H1 (cell line): Measurements from ENCODE around the gene TLE5. TPM values are rescaled to one million over a fixed set of nuclear protein-coding genes. Genes with fewer than 3 reads are reported as not detected.

Experiments
- CTCF ChIA-PET: fragments of 300-600 bp; sonication (Branson Sonifier 250); formaldehyde crosslinking; loops from one replicate; lab custom pipeline; 2021; ENCODE audit not compliant: partially characterized antibody; lab: Charles Lee
- POLR2A ChIA-PET: fragments of 300-600 bp; sonication (Branson Sonifier 250); formaldehyde crosslinking; loops from one replicate; lab custom pipeline; 2021; ENCODE audit warnings: inconsistent platforms; ENCODE audit not compliant: partially characterized antibody; lab: Charles Lee
- DNase-seq, 2 experiments: peaks; one replicate each; pipeline versions ENCODE4 v3.0.0 to v3.0.0-alpha.2; 2010 to 2022; ENCODE audit warnings: low spot score in 2 of 2, low read depth in 1 of 2, mixed read lengths in 1 of 2
- FAIRE-seq: peaks from 2 replicates; lab custom pipeline; 2011; peaks lifted over from hg19 to GRCh38; lab: Jason Lieb, UNC
- H2AFZ ChIP-seq: 2 replicates; pipeline ENCODE4 v1.8.1; 2012; ENCODE audit warnings: low read length, inconsistent platforms
- H2AK5ac ChIP-seq: 2 replicates; pipeline ENCODE4 v1.6.1; 2013; ENCODE audit warnings: low read depth, low read length
- H2BK120ac ChIP-seq: replicated peaks from 2 replicates; pipeline ENCODE3; 2013; ENCODE audit warnings: low read depth, low read length, inconsistent platforms
- H2BK12ac ChIP-seq: 2 replicates; pipeline ENCODE4 v1.6.1; 2013; ENCODE audit warnings: low read depth, low read length
- H2BK15ac ChIP-seq: 2 replicates; pipeline ENCODE4 v1.6.1; 2013; ENCODE audit warnings: low read length
- H2BK20ac ChIP-seq: 2 replicates; pipeline ENCODE4 v1.6.1; 2013; ENCODE audit warnings: low read length
- H2BK5ac ChIP-seq: 2 replicates; pipeline ENCODE4 v1.6.1; 2013; ENCODE audit warnings: low read depth, low read length
- H3K14ac ChIP-seq: 2 replicates; pipeline ENCODE4 v1.6.1; 2013; ENCODE audit warnings: inconsistent platforms; ENCODE audit not compliant: insufficient read length
- H3K18ac ChIP-seq: 2 replicates; pipeline ENCODE4 v1.6.1; 2013; ENCODE audit warnings: low read length; ENCODE audit errors: extremely low read depth
- H3K23ac ChIP-seq: 2 replicates; pipeline ENCODE4 v1.6.1; 2013; ENCODE audit warnings: inconsistent platforms; ENCODE audit not compliant: insufficient read length
- H3K23me2 ChIP-seq: 2 replicates; pipeline ENCODE4 v1.6.1; 2013; ENCODE audit warnings: low read depth, low read length
- H3K27ac ChIP-seq: 2 replicates; pipeline ENCODE4 v1.6.1; 2011; ENCODE audit warnings: low read depth, low read length, inconsistent platforms
- H3K27me3 ChIP-seq, 4 experiments: replicated peaks in 1 of 4; 1 replicate in 1 of 4; 2 replicates in 3 of 4; pipeline versions ENCODE4 v1.6.1 to v1.8.1; 2011 to 2013; ENCODE audit warnings: low read length in 3 of 4, mild to moderate bottlenecking in 3 of 4, inconsistent platforms in 2 of 4, mixed read lengths in 2 of 4, moderate library complexity in 1 of 4; ENCODE audit not compliant: control insufficient read depth in 3 of 4, insufficient read depth in 3 of 4; ENCODE audit errors: extremely low read depth in 1 of 4
- H3K36me3 ChIP-seq, 4 experiments: 2 replicates each; pipeline versions ENCODE4 v1.6.1 to v1.8.1; 2011 to 2013; ENCODE audit warnings: mild to moderate bottlenecking in 4 of 4, low read length in 3 of 4, moderate library complexity in 2 of 4, control low read depth in 1 of 4, inconsistent platforms in 1 of 4; ENCODE audit not compliant: insufficient read depth in 4 of 4, control insufficient read depth in 2 of 4
- H3K4ac ChIP-seq: replicated peaks from 2 replicates; pipeline ENCODE3; 2013; ENCODE audit warnings: low read length, low read depth, mixed read lengths, inconsistent platforms; ENCODE audit not compliant: insufficient read length
- H3K4me1 ChIP-seq, 4 experiments: replicated peaks in 1 of 4; 1 replicate in 1 of 4; 2 replicates in 3 of 4; pipeline versions ENCODE4 v1.6.1 to v1.8.1; 2011 to 2013; ENCODE audit warnings: low read length in 3 of 4, inconsistent platforms in 2 of 4, mixed read lengths in 1 of 4; ENCODE audit not compliant: insufficient read depth in 4 of 4, control insufficient read depth in 3 of 4
- H3K4me2 ChIP-seq, 2 experiments: 2 replicates each; pipeline versions ENCODE4 v1.6.1 to v1.8.1; 2011 to 2013; ENCODE audit warnings: low read depth in 2 of 2, low read length in 2 of 2, control low read depth in 1 of 2, inconsistent platforms in 1 of 2, mild to moderate bottlenecking in 1 of 2; ENCODE audit not compliant: insufficient read depth in 1 of 2
- H3K4me3 ChIP-seq, 4 experiments: fragments of 200-600, 300-600 bp in 1 of 4; sonication (generic), shearing (Covaris generic), sonication (Bioruptor Twin) in 1 of 4; 2 replicates each; pipeline versions ENCODE4 v1.5.1 to v1.8.1; 2011 to 2016; ENCODE audit warnings: low read length in 4 of 4, low read depth in 3 of 4, control low read depth in 2 of 4, inconsistent platforms in 2 of 4, mild to moderate bottlenecking in 2 of 4, mixed read lengths in 1 of 4, moderate library complexity in 1 of 4; ENCODE audit not compliant: insufficient read depth in 2 of 4; ENCODE audit errors: extremely low read depth in 1 of 4
- H3K56ac ChIP-seq: replicated peaks from 2 replicates; pipeline ENCODE3; 2013; ENCODE audit warnings: low read depth, mild to moderate bottlenecking, mixed read lengths, low read length, inconsistent platforms; ENCODE audit not compliant: insufficient read length
- H3K79me1 ChIP-seq: 2 replicates; pipeline ENCODE4 v1.6.1; 2013; ENCODE audit warnings: low read depth, low read length, control low read depth
- H3K79me2 ChIP-seq, 2 experiments: 2 replicates each; pipeline versions ENCODE4 v1.6.1 to v1.8.1; 2012 to 2013; ENCODE audit warnings: low read length in 2 of 2, mild to moderate bottlenecking in 2 of 2, inconsistent platforms in 1 of 2; ENCODE audit not compliant: insufficient read depth in 2 of 2, control insufficient read depth in 1 of 2
- H3K9ac ChIP-seq, 4 experiments: replicated peaks in 1 of 4; 1 replicate in 1 of 4; 2 replicates in 3 of 4; pipeline versions ENCODE4 v1.6.1 to v1.8.1; 2011 to 2013; ENCODE audit warnings: low read depth in 3 of 4, low read length in 3 of 4, control low read depth in 2 of 4, mild to moderate bottlenecking in 2 of 4, moderate library complexity in 2 of 4, inconsistent platforms in 1 of 4; ENCODE audit errors: extremely low read depth in 1 of 4
- H3K9me3 ChIP-seq, 2 experiments: 2 replicates each; pipeline versions ENCODE4 v1.6.1 to v1.8.1; 2012 to 2013; ENCODE audit warnings: mild to moderate bottlenecking in 2 of 2, moderate library complexity in 2 of 2, control low read depth in 1 of 2, inconsistent platforms in 1 of 2, low read depth in 1 of 2, low read length in 1 of 2, mixed read lengths in 1 of 2; ENCODE audit not compliant: insufficient read depth in 2 of 2
- H4K20me1 ChIP-seq, 2 experiments: replicated peaks in 1 of 2; 2 replicates each; pipeline versions ENCODE3 to v1.8.1; 2011 to 2013; ENCODE audit warnings: inconsistent platforms in 2 of 2, low read length in 2 of 2, mild to moderate bottlenecking in 1 of 2; ENCODE audit not compliant: insufficient read depth in 2 of 2, control insufficient read depth in 1 of 2
- H4K5ac ChIP-seq: 2 replicates; pipeline ENCODE4 v1.6.1; 2013; ENCODE audit warnings: low read length, low read depth, mixed read lengths, inconsistent platforms; ENCODE audit not compliant: insufficient read length
- H4K8ac ChIP-seq: 2 replicates; pipeline ENCODE4 v1.8.0; 2013; ENCODE audit warnings: mild to moderate bottlenecking, moderate library complexity, low read length, inconsistent platforms; ENCODE audit not compliant: insufficient read depth; ENCODE audit errors: extremely low read depth
- H4K91ac ChIP-seq: replicated peaks from 2 replicates; pipeline ENCODE3; 2013; ENCODE audit warnings: low read length, mixed read lengths, inconsistent platforms; ENCODE audit not compliant: insufficient read length
- ASH2L ChIP-seq: fragments of 200-600, 300-600 bp; sonication (generic); IDR thresholded peaks from one replicate; pipeline ENCODE4 v1.7.1; 2017; ENCODE audit warnings: low read length
- CREB1 ChIP-seq: IDR thresholded peaks from 2 replicates; pipeline ENCODE4 v1.6.1; 2012; ENCODE audit warnings: inconsistent platforms
- EZH2 ChIP-seq: fragments of 200-600 bp; sonication (generic); IDR thresholded peaks from 2 replicates; pipeline ENCODE4 v1.7.1; 2012; ENCODE audit warnings: low read depth, mild to moderate bottlenecking, moderate library complexity, low read length, inconsistent platforms; ENCODE audit not compliant: severe bottlenecking
- GABPA ChIP-seq: IDR thresholded peaks from 2 replicates; pipeline ENCODE4 v1.6.1; 2011; ENCODE audit warnings: mild to moderate bottlenecking, low read length, moderate library complexity, borderline replicate concordance; ENCODE audit not compliant: insufficient read depth
- JUN ChIP-seq: IDR thresholded peaks from 2 replicates; pipeline ENCODE4 v1.6.1; 2011; ENCODE audit warnings: low read depth, mild to moderate bottlenecking, improper control_type of control experiment, low read length
- MAX ChIP-seq: IDR thresholded peaks from 2 replicates; pipeline ENCODE4 v1.6.1; 2012; ENCODE audit warnings: inconsistent platforms
- NRF1 ChIP-seq: IDR thresholded peaks from 2 replicates; pipeline ENCODE4 v1.6.1; 2011; ENCODE audit warnings: mild to moderate bottlenecking, low read depth, low read length, improper control_type of control experiment
- POLR2AphosphoS5 ChIP-seq: IDR thresholded peaks from 2 replicates; pipeline ENCODE4 v1.6.1; 2011; ENCODE audit warnings: low read depth, low read length
- RXRA ChIP-seq: IDR thresholded peaks from 2 replicates; pipeline ENCODE4 v1.6.1; 2011; ENCODE audit warnings: low read depth, mild to moderate bottlenecking, low read length, moderate library complexity; ENCODE audit not compliant: insufficient read depth
- SRF ChIP-seq: IDR thresholded peaks from 2 replicates; pipeline ENCODE4 v1.6.1; 2011; ENCODE audit warnings: mild to moderate bottlenecking, low read depth, low read length, moderate library complexity
- TEAD4 ChIP-seq: IDR thresholded peaks from 2 replicates; pipeline ENCODE4 v1.6.1; 2012; ENCODE audit warnings: low read depth, low read length, inconsistent platforms, mixed read lengths
- USF2 ChIP-seq: IDR thresholded peaks from 2 replicates; pipeline ENCODE4 v1.6.1; 2011; ENCODE audit warnings: low read length, improper control_type of control experiment
- WGBS, 2 experiments: shearing (Covaris generic) in 1 of 2; methylation state at CpG; one replicate each; pipeline versions ENCODE4 v1.1.6 to v1.1.7; 2013 to 2015; ENCODE audit warnings: low lambda C conversion rate in 2 of 2, mixed read lengths in 2 of 2, inconsistent platforms in 1 of 2, low coverage in 1 of 2, missing lambda C conversion rate in 1 of 2; ENCODE audit not compliant: insufficient replicate concordance in 2 of 2, insufficient coverage in 1 of 2, insufficient read length in 1 of 2; ENCODE audit errors: extremely low coverage in 1 of 2, missing lambda C conversion rate in 1 of 2; 5-methylcytosine and 5-hydroxymethylcytosine counted together
- polyA plus RNA-seq, 7 experiments: library from polyadenylated mRNA; depleted of rRNA in 3 of 7; stranded (reverse) in 5 of 7; unstranded in 2 of 7; fragments of >200 nt in 5 of 7; fragments of 200-250 nt in 2 of 7; gene quantifications; 1 replicate in 5 of 7; 2 replicates in 1 of 7; 4 replicates in 1 of 7; pipeline versions ENCODE4 v1.2.1 to v1.2.3, GENCODE V29; 2011 to 2013; ENCODE audit warnings: missing spikeins in 2 of 7, mixed read lengths in 2 of 7
- total RNA-seq: library from RNA; stranded (reverse); fragmentation: NEBNext Ultra II Directional; extraction: Animal tissue kit (Norgen Biotek cat#: 25700); gene quantifications from 2 replicates; pipeline ENCODE4 v1.2.1, GENCODE V29; 2021

TLE5 gene
- total and polyA plus RNA-seq, 2 of the 8 experiments (the other 6 are each of a cell fraction or from before 2014, with no cell fraction given) = 187 to 285 TPM

- Histone ChIP-seq H3K79me2 (no peaks in the 10 kb centered on the region), H4K20me1 (no peaks in the 10 kb centered on the region), H3K4me3 (no peak overlapping the region), H3K9me3 (no peaks in the 10 kb centered on the region), H3K18ac (no peak overlapping the region), H2BK5ac (no peak overlapping the region), H2BK120ac (no peak overlapping the region), H3K23me2 (no peaks in the 10 kb centered on the region), H3K56ac (no peak overlapping the region), H2AK5ac (no peak overlapping the region), H3K27ac (no peak overlapping the region), H3K79me1 (no peaks in the 10 kb centered on the region), H4K5ac (no peak overlapping the region), H3K9ac (0 out of 7 replicates have a peak overlapping the region, but pooled peaks of 1 of the 4 experiments have one; percentile 26), H2BK12ac (no peak overlapping the region), H3K4me2 (no peak overlapping the region), H2AFZ (no peak overlapping the region), H3K4ac (no peak overlapping the region), H3K14ac (no peak overlapping the region), H2BK15ac (no peak overlapping the region), H3K4me1 (peaks cover 0 to 7% (median 0%) of the 10 kb centered on the region in 4 experiments; a peak in 3 of 7 replicates), H3K23ac (no peak overlapping the region), H2BK20ac (no peak overlapping the region), H3K36me3 (no peaks in the 10 kb centered on the region), H3K27me3 (no peaks in the 10 kb centered on the region), H4K8ac (no peak overlapping the region), H4K91ac (no peak overlapping the region)
- ChIA-PET CTCF (interaction anchor here (0.6 to 1.5 kb wide), 4 partner anchors 10 to 112 kb away, joined by 3 to 4 read pairs (median 4); no protein-coding TSS in a partner anchor), POLR2A (interaction anchor here (1.4 to 2.5 kb wide), 3 partner anchors 15 to 39 kb away, joined by 4 to 9 read pairs (median 5); no protein-coding TSS in a partner anchor)
- 90% methylated on average over 7 of the region's 7 CpGs; no CpG with 5 or more reads in 1 of the 2 experiments for WGBS, 2 experiments
- FAIRE-seq (no peak), DNase-seq (no peak)
- no peak for TF ChIP-seq GABPA
- TF ChIP-seq POLR2AphosphoS5 = no peak
- no peak for TF ChIP-seq EZH2
- TF ChIP-seq JUN = no peak
- no peak for TF ChIP-seq NRF1
- TF ChIP-seq USF2 = no peak
- TF ChIP-seq MAX = no peak
- no peak for TF ChIP-seq ASH2L
- no peak for TF ChIP-seq TEAD4
- TF ChIP-seq RXRA = no peak
- TF ChIP-seq SRF = no peak
- no peak for TF ChIP-seq CREB1
These were observed 49.0 kb downstream of the TLE5 start for GRCh38 chr19:3013263-3013725.
